CD14-positive monocyte (primary cell): Measurements from ENCODE around the gene NBPF26. TPM values are rescaled to one million over a fixed set of nuclear protein-coding genes. Genes with fewer than 3 reads are reported as not detected.
"Not testable (repeated sequence)": the region's sequence is repeated elsewhere in the genome, so short reads cannot be mapped to it uniquely, and the experiment has no call there.

Experiments used
- DNase-seq, 3 donors: peaks; one replicate each; pipeline ENCODE4 v3.0.0-alpha.2; 2011 to 2022
- H2AFZ ChIP-seq: 2 replicates; pipeline ENCODE4 v1.6.0; 2012; ENCODE audit warnings: mild to moderate bottlenecking, low read depth, low read length, inconsistent platforms; ENCODE audit not compliant: insufficient read depth, poor library complexity, severe bottlenecking
- H3K27ac ChIP-seq, 2 donors: 1 replicate in 1 of 2; 2 replicates in 1 of 2; pipeline ENCODE4 v1.5.1; 2012 to 2013; ENCODE audit warnings: low read length in 2 of 2, control low read depth in 1 of 2, inconsistent platforms in 1 of 2, low read depth in 1 of 2, mild to moderate bottlenecking in 1 of 2
- H3K27me3 ChIP-seq, 2 donors: one replicate each; pipeline versions ENCODE4 v1.6.0 to v1.6.1; 2011 to 2013; ENCODE audit warnings: low read length in 2 of 2; ENCODE audit not compliant: control insufficient read depth in 2 of 2, insufficient read depth in 2 of 2
- H3K36me3 ChIP-seq, 2 donors: replicated peaks in 1 of 2; 1 replicate in 1 of 2; 2 replicates in 1 of 2; pipeline versions ENCODE4 v1.5.1 to v1.6.1; 2012 to 2013; ENCODE audit warnings: low read length in 2 of 2, control low read depth in 1 of 2, inconsistent platforms in 1 of 2, mild to moderate bottlenecking in 1 of 2; ENCODE audit not compliant: insufficient read depth in 2 of 2, control insufficient read depth in 1 of 2
- H3K4me1 ChIP-seq, 2 donors: 1 replicate in 1 of 2; 2 replicates in 1 of 2; pipeline versions ENCODE4 v1.5.1 to v1.6.1; 2012 to 2013; ENCODE audit warnings: low read length in 2 of 2, control low read depth in 1 of 2, inconsistent platforms in 1 of 2, mild to moderate bottlenecking in 1 of 2, moderate library complexity in 1 of 2; ENCODE audit not compliant: insufficient read depth in 2 of 2, control insufficient read depth in 1 of 2
- H3K4me2 ChIP-seq: replicated peaks from 2 replicates; pipeline ENCODE3; 2012; ENCODE audit warnings: low read length, moderate library complexity, mild to moderate bottlenecking; ENCODE audit not compliant: poor library complexity, severe bottlenecking; ENCODE audit errors: extremely low read depth
- H3K4me3 ChIP-seq, 3 experiments: fragments of 200-600 bp in 1 of 3; sonication (generic) in 1 of 3; replicated peaks in 1 of 3; 1 replicate in 2 of 3; 2 replicates in 1 of 3; pipeline ENCODE4 v1.5.1; 2011 to 2013; ENCODE audit warnings: low read length in 3 of 3, mild to moderate bottlenecking in 3 of 3, control low read depth in 2 of 3, low read depth in 2 of 3, inconsistent platforms in 1 of 3, moderate library complexity in 1 of 3
- H3K79me2 ChIP-seq: 2 replicates; pipeline ENCODE4 v1.6.0; 2012; ENCODE audit warnings: mild to moderate bottlenecking, control low read depth, inconsistent platforms, low read length, moderate library complexity; ENCODE audit not compliant: insufficient read depth
- H3K9ac ChIP-seq: 2 replicates; pipeline ENCODE4 v1.6.0; 2017; ENCODE audit warnings: low read length, mild to moderate bottlenecking; ENCODE audit not compliant: insufficient read depth, poor library complexity, severe bottlenecking
- H3K9me3 ChIP-seq, 2 donors: replicated peaks in 1 of 2; 1 replicate in 1 of 2; 2 replicates in 1 of 2; pipeline versions ENCODE4 v1.5.1 to v1.6.1; 2012 to 2013; ENCODE audit warnings: low read length in 2 of 2, control low read depth in 1 of 2; ENCODE audit not compliant: control insufficient read depth in 1 of 2, insufficient read depth in 1 of 2
- H4K20me1 ChIP-seq: 2 replicates; pipeline ENCODE4 v1.6.0; 2012; ENCODE audit warnings: mild to moderate bottlenecking, low read length, control low read depth, moderate library complexity; ENCODE audit not compliant: insufficient read depth
- H3K27ac Mint-ChIP-seq, 7 donors: one replicate each; pipeline ENCODE4 v1.8.0; 2020; ENCODE audit warnings: mild to moderate bottlenecking in 7 of 7, mixed read lengths in 7 of 7, moderate library complexity in 6 of 7, inconsistent platforms in 2 of 7
- H3K27me3 Mint-ChIP-seq, 3 donors: one replicate each; pipeline ENCODE4 v1.8.0; 2021 to 2022; ENCODE audit warnings: low read depth in 3 of 3, mild to moderate bottlenecking in 3 of 3, mixed read lengths in 3 of 3, moderate library complexity in 3 of 3, inconsistent platforms in 1 of 3
- H3K36me3 Mint-ChIP-seq, 2 donors: one replicate each; pipeline ENCODE4 v1.8.0; 2020; ENCODE audit warnings: mixed read lengths in 2 of 2, inconsistent platforms in 1 of 2, mild to moderate bottlenecking in 1 of 2
- H3K4me1 Mint-ChIP-seq: one replicate; pipeline ENCODE4 v1.8.0; 2020; ENCODE audit warnings: mild to moderate bottlenecking, mixed read lengths
- H3K4me3 Mint-ChIP-seq, 2 donors: one replicate each; pipeline ENCODE4 v1.8.0; 2020; ENCODE audit warnings: mild to moderate bottlenecking in 2 of 2, mixed read lengths in 2 of 2, moderate library complexity in 1 of 2
- H3K9me3 Mint-ChIP-seq, 7 donors: one replicate each; pipeline ENCODE4 v1.8.0; 2020 to 2022; ENCODE audit warnings: mixed read lengths in 7 of 7, mild to moderate bottlenecking in 6 of 7, moderate library complexity in 6 of 7, inconsistent platforms in 2 of 7
- WGBS: methylation state at CpG from one replicate; pipeline ENCODE4 v1.1.5; 2013; ENCODE audit warnings: missing lambda C conversion rate; ENCODE audit not compliant: insufficient coverage; 5-methylcytosine and 5-hydroxymethylcytosine counted together
- intact Hi-C, 2 donors: fragments of 100-400 bp; cut with micrococcal nuclease; formaldehyde crosslinking; loops; one replicate each; pipeline versions ENCODE4 v1.15.0 to v1.15.1; 2023
- polyA plus RNA-seq, 3 donors: library from polyadenylated mRNA; depleted of rRNA in 1 of 3; unstranded in 2 of 3; stranded (reverse) in 1 of 3; fragments of 300-500 nt in 2 of 3; fragments of >200 nt in 1 of 3; fragmentation: Illumina TruSeq in 2 of 3; gene quantifications; 1 replicate in 2 of 3; 2 replicates in 1 of 3; pipeline ENCODE4 v1.2.3, GENCODE V29; 2012 to 2021

Gene NBPF26
- polyA plus RNA-seq, 3 donors: 6.0 to 37.1 (median 8.5) TPM

GRCh38 chr1:120685622-120686021 lies 38.1 kb upstream of the NBPF26 start:
- H3K36me3 Mint-ChIP-seq, H3K27me3 ChIP-seq, H3K27me3 Mint-ChIP-seq, H3K27ac Mint-ChIP-seq, DNase-seq, H4K20me1 ChIP-seq, H3K27ac ChIP-seq, H3K4me3 Mint-ChIP-seq, H3K4me2 ChIP-seq, H3K9ac ChIP-seq, intact Hi-C loops, H3K9me3 ChIP-seq, H3K9me3 Mint-ChIP-seq, H3K36me3 ChIP-seq, H3K4me3 ChIP-seq, H2AFZ ChIP-seq, H3K4me1 Mint-ChIP-seq, H3K79me2 ChIP-seq, H3K4me1 ChIP-seq: not testable (repeated sequence)
- no CpG with 5 or more reads among the region's 2 CpGs for WGBS

- H4K20me1 ChIP-seq, H3K4me1 Mint-ChIP-seq, H3K27me3 ChIP-seq, H3K4me2 ChIP-seq, H3K36me3 Mint-ChIP-seq, H3K4me3 Mint-ChIP-seq, H3K9me3 Mint-ChIP-seq, H3K27me3 Mint-ChIP-seq, H3K36me3 ChIP-seq, H3K9ac ChIP-seq, intact Hi-C loops, DNase-seq, H3K27ac Mint-ChIP-seq, H3K9me3 ChIP-seq, H3K27ac ChIP-seq, H2AFZ ChIP-seq, H3K4me3 ChIP-seq, H3K79me2 ChIP-seq, H3K4me1 ChIP-seq: not testable (repeated sequence)
- WGBS: no CpG with 5 or more reads among the region's 6 CpGs
These were observed 36.5 kb upstream of the NBPF26 start for GRCh38 chr1:120687250-120687649.

- H3K9ac ChIP-seq, H3K36me3 ChIP-seq, H3K27ac Mint-ChIP-seq, H3K27me3 ChIP-seq, H3K9me3 Mint-ChIP-seq, DNase-seq, H3K27me3 Mint-ChIP-seq, H3K36me3 Mint-ChIP-seq, H3K79me2 ChIP-seq, H3K4me3 ChIP-seq, H3K4me2 ChIP-seq, intact Hi-C loops, H2AFZ ChIP-seq, H3K9me3 ChIP-seq, H3K4me1 ChIP-seq, H3K27ac ChIP-seq, H4K20me1 ChIP-seq, H3K4me1 Mint-ChIP-seq: not testable (repeated sequence)
- WGBS: no CpG with 5 or more reads among the region's 53 CpGs
- H3K4me3 Mint-ChIP-seq: peak overlapping the region; percentile 39 to 67
These were observed 22.8 kb upstream of the NBPF26 start for GRCh38 chr1:120700807-120701562.

- H3K9me3 Mint-ChIP-seq, H3K4me3 Mint-ChIP-seq, H3K4me1 ChIP-seq, H3K36me3 ChIP-seq, H3K27ac Mint-ChIP-seq, H3K4me1 Mint-ChIP-seq, H3K36me3 Mint-ChIP-seq, H3K4me2 ChIP-seq, H2AFZ ChIP-seq, H3K27me3 Mint-ChIP-seq, intact Hi-C loops, DNase-seq, H4K20me1 ChIP-seq, H3K27me3 ChIP-seq, H3K27ac ChIP-seq, H3K4me3 ChIP-seq, H3K9ac ChIP-seq, H3K9me3 ChIP-seq, H3K79me2 ChIP-seq: not testable (repeated sequence)
- WGBS: no CpG with 5 or more reads among the region's 12 CpGs
These were observed 409 bp upstream of the NBPF26 start for GRCh38 chr1:120723358-120723714.
